Heart right ventricle (tissue), 16 donors: ENCODE measurements around the gene TMEM121B. TPM values are rescaled to one million over a fixed set of nuclear protein-coding genes. Genes with fewer than 3 reads are reported as not detected.

ENCODE experiments used
- ATAC-seq, 8 donors: fragments of 200-7000 bp; cut with Tn5 transposase; one replicate each; pipeline ENCODE4 v1.9.1; 2020; ENCODE audit warnings: mild to moderate bottlenecking in 8 of 8, moderate library complexity in 8 of 8, moderate number of reproducible peaks in 1 of 8
- DNase-seq, 2 donors: peaks; one replicate each; pipeline ENCODE4 v3.0.0-alpha.2; 2020
- H3K27ac ChIP-seq, 10 donors: fragments of 200-600 bp; sonication (generic) in 2 of 10; one replicate each; pipeline versions ENCODE4 v1.5.0 to v1.8.0; 2020 to 2022; ENCODE audit warnings: mild to moderate bottlenecking in 3 of 10
- H3K27me3 ChIP-seq, 7 donors: fragments of 200-600 bp; one replicate each; pipeline ENCODE4 v1.8.0; 2021 to 2022; ENCODE audit warnings: mild to moderate bottlenecking in 2 of 7
- H3K36me3 ChIP-seq, 9 donors: fragments of 200-600 bp; sonication (generic) in 1 of 9; one replicate each; pipeline versions ENCODE4 v1.5.0 to v1.8.0; 2020 to 2022; ENCODE audit warnings: mild to moderate bottlenecking in 2 of 9
- H3K4me1 ChIP-seq, 9 donors: fragments of 200-600 bp; sonication (generic) in 1 of 9; one replicate each; pipeline versions ENCODE4 v1.5.0 to v1.8.0; 2020 to 2022; ENCODE audit warnings: mild to moderate bottlenecking in 4 of 9
- H3K4me3 ChIP-seq, 10 donors: fragments of 200-600 bp; sonication (generic) in 2 of 10; one replicate each; pipeline versions ENCODE4 v1.5.0 to v1.8.0; 2020 to 2022; ENCODE audit warnings: mild to moderate bottlenecking in 7 of 10, moderate library complexity in 2 of 10
- H3K9me3 ChIP-seq, 11 donors: fragments of 200-600 bp in 10 of 11; sonication (generic) in 2 of 11; one replicate each; pipeline versions ENCODE4 v1.5.0 to v1.8.0; 2013 to 2022; ENCODE audit warnings: mild to moderate bottlenecking in 2 of 11, control low read depth in 1 of 11, moderate library complexity in 1 of 11
- WGBS, 2 donors: extraction: QIAGEN DNeasy Blood & Tissue Kit; methylation state at CpG; one replicate each; pipeline ENCODE4 v1.1.7; 2013; ENCODE audit warnings: inconsistent platforms in 1 of 2; 5-methylcytosine and 5-hydroxymethylcytosine counted together
- intact Hi-C, 10 donors: fragments of 100-400 bp; cut with DNase I; formaldehyde crosslinking; loops; one replicate each; pipeline versions ENCODE4 v1.11.1 to v1.14.2; 2022
- polyA plus RNA-seq, 2 donors: library from polyadenylated mRNA; stranded (reverse); fragments of 200-250 nt; gene quantifications; one replicate each; pipeline ENCODE4 v1.2.3, GENCODE V29; 2013
- total RNA-seq, 10 donors: library from RNA; stranded (reverse); fragmentation: NEBNext Ultra II Directional in 3 of 10; extraction: Animal tissue kit (Norgen Biotek cat#: 25700) in 3 of 10; gene quantifications; one replicate each; pipeline versions ENCODE4 v1.2.1 to v1.2.4, GENCODE V29; 2021 to 2023
- TF ChIP-seq, protein P1 (sequence below), 9 donors: fragments of 200-600 bp; sonication (generic) in 2 of 9; IDR thresholded peaks; one replicate each; pipeline versions ENCODE4 v1.5.0 to v1.8.0; 2021 to 2022; ENCODE audit warnings: antibody characterized with exemption in 9 of 9, mild to moderate bottlenecking in 5 of 9, moderate library complexity in 1 of 9
- donor health status: Arrhythmogenic right ventricular cardiomyopathy.
- donor health status: ischemic (EF 13 %, LVEDD 7.1; RV severe dilation, severe dysfunction).
- donor health status: healthy with polysubstance abuse.
- donor health status: DM: no; HTN: yes; CAD: no.
- donor health status: DM: no; HTN: no; CAD: no.
- donor health status: ischemic (EF 25% LVEDD 6.9; RV normal size, moderate dysfunction).
- donor health status: ischemic (EF 25% LVEDD 5.7; RV mildly dilated, moderate dysfunction).
- donor health status: healthy.
- donor health status: DM: yes; HTN: yes; CAD: no.
- donor health status: Ischemic cardiomyopathy.
- donor health status: ischemic (EF 35%, LVEDD 5.7; RV mildly dilated, moderate dysfunction).
- donor health status: nonischemic (EF 11% LVEDD 7.7; RV severe dilation, severe dysfunction).
- donor health status: DM: yes; HTN: yes; CAD: no.
- donor health status: PGD.
- donor health status: ischemic (EF 29% LVEDD 5.4; RV normal size, mild dysfunction).
- donor health status: nonischemic (EF 23%, LVEDD 6.1; RV moderate dilation, normal function).

The TMEM121B gene
- total and polyA plus RNA-seq, 12 donors = 0.41 to 3.3 (median 1.9) TPM

DNA sequence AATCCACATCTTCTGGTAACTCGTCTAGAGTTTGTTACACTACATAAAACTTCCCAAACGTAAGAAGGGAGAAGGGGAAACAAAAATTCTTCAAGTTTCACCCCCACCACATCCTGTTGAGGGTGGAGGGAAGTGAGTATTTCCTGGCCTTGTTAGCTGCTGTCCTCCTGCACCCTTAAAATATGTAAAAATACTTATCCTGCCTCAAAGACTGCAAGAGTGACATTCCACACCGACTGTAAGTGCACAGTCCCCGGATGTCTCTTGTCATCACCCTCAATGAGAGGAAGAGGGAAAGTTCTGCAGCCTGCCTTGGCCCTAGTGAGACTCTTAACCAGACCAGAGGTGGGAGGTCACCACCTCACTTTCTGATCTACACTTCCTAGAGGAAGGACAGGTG, 3.3 kb downstream of the TMEM121B start:
- Histone ChIP-seq H3K9me3 (no peaks in the 10 kb centered on the region), H3K4me1 (peaks cover 3 to 73% (median 23%) of the 10 kb centered on the region in 9 donors), H3K36me3 (no peaks in the 10 kb centered on the region), H3K27ac (peak overlapping the region in 1 of 10 donors; percentile 81), H3K4me3 (no peak overlapping the region), H3K27me3 (peaks cover 0 to 30% (median 0%) of the 10 kb centered on the region in 7 donors)
- WGBS, 2 donors = 22 to 36% methylated on average over 4 of the region's 4 CpGs
- ATAC-seq = peak in 1 of 8 donors; percentile 18
- intact Hi-C loops = loop anchor here in 2 of 10 donors (5.0 to 10.0 kb wide), 2 partner anchors 47 to 54 kb away; no protein-coding TSS in a partner anchor
- TF ChIP-seq, protein P1, sequence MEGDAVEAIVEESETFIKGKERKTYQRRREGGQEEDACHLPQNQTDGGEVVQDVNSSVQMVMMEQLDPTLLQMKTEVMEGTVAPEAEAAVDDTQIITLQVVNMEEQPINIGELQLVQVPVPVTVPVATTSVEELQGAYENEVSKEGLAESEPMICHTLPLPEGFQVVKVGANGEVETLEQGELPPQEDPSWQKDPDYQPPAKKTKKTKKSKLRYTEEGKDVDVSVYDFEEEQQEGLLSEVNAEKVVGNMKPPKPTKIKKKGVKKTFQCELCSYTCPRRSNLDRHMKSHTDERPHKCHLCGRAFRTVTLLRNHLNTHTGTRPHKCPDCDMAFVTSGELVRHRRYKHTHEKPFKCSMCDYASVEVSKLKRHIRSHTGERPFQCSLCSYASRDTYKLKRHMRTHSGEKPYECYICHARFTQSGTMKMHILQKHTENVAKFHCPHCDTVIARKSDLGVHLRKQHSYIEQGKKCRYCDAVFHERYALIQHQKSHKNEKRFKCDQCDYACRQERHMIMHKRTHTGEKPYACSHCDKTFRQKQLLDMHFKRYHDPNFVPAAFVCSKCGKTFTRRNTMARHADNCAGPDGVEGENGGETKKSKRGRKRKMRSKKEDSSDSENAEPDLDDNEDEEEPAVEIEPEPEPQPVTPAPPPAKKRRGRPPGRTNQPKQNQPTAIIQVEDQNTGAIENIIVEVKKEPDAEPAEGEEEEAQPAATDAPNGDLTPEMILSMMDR (IDR thresholded peaks at IDR 0.05) = no peak
- DNase-seq = no peak

- TF ChIP-seq, protein P1 (IDR thresholded peaks at IDR 0.05) = no peak
- Histone ChIP-seq H3K27ac (peak overlapping the region in 2 of 10 donors; percentile 22 to 81), H3K4me1 (peaks cover 3 to 73% (median 23%) of the 10 kb centered on the region in 9 donors), H3K36me3 (no peaks in the 10 kb centered on the region), H3K9me3 (no peaks in the 10 kb centered on the region), H3K4me3 (no peak overlapping the region), H3K27me3 (peaks cover 0 to 25% (median 0%) of the 10 kb centered on the region in 7 donors)
- DNase-seq (no peak), ATAC-seq (no peak)
- WGBS, 2 donors = 53 to 60% methylated on average over 3 of the region's 3 CpGs
- intact Hi-C loops = loop anchor here in 2 of 10 donors (5.0 to 10.0 kb wide), 2 partner anchors 47 to 55 kb away; no protein-coding TSS in a partner anchor
Observed at GRCh38 chr22:17117400-17117799, 3.8 kb downstream of the TMEM121B start.

DNA sequence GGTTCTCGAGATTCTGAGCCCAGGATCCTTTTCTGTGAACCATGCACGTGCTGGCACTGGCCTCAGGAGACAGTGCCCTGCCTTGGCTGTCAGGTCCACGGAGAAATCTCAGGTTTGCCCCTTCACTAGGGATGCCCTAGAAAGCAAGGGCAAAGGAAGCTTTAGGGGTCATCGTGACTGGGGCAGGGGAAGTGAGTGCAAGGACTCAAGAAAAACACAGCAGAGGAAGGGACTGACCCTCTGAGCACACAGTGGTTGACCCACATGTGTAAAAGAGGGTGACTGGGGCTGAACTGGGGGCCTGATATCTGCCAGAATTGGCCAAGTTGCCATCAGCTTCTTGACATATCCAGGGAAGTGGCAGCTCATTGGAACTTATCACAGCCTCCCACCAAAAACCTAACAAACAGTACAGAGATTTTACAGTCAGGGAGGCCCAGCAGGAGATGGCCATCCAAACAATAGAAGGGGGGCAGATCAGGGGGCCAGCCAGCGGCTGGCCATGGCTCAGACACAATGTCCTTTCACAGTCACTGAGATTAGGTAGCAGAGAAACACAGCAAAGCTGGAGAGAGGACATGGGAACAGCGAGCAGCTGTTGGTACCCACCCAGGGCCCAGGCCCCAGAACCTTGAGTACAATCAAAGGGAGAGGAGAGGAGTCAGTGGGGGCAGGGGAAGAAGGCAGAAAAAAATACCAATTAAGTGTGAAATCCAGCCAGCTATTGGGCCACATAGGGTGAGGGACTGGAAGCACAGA, 4.4 kb downstream of the TMEM121B start:
- Histone ChIP-seq H3K27me3 (peaks cover 0 to 18% (median 0%) of the 10 kb centered on the region in 7 donors), H3K4me3 (no peak overlapping the region), H3K9me3 (no peaks in the 10 kb centered on the region), H3K27ac (peak overlapping the region in 2 of 10 donors; percentile 22 to 81), H3K36me3 (no peaks in the 10 kb centered on the region), H3K4me1 (peaks cover 3 to 72% (median 20%) of the 10 kb centered on the region in 9 donors)
- ATAC-seq (peak in 1 of 8 donors; percentile 25), DNase-seq (no peak)
- intact Hi-C loops = loop anchor here in 2 of 10 donors (5.0 to 10.0 kb wide), 2 partner anchors 48 to 56 kb away; no protein-coding TSS in a partner anchor
- WGBS, 2 donors = 55 to 67% methylated on average over 6 of the region's 6 CpGs
- TF ChIP-seq, protein P1 (IDR thresholded peaks at IDR 0.05) = no peak

GRCh38 chr22:17115945-17116565, 5.1 kb downstream of the TMEM121B start:
- H3K27ac ChIP-seq = peak overlapping the region in 1 of 10 donors; percentile 81
- no peaks in the 10 kb centered on the region for H3K9me3 ChIP-seq
- intact Hi-C loops = loop anchor here in 2 of 10 donors (5.0 to 10.0 kb wide), 2 partner anchors 49 to 56 kb away; no protein-coding TSS in a partner anchor
- ATAC-seq (no peak), DNase-seq (no peak)
- no peak overlapping the region for H3K4me3 ChIP-seq
- TF ChIP-seq, protein P1 (IDR thresholded peaks at IDR 0.05) = no peak
- peaks cover 3 to 69% (median 17%) of the 10 kb centered on the region in 9 donors for H3K4me1 ChIP-seq
- H3K36me3 ChIP-seq = peaks cover 0 to 4% (median 0%) of the 10 kb centered on the region in 9 donors
- peaks cover 0 to 12% (median 0%) of the 10 kb centered on the region in 7 donors for H3K27me3 ChIP-seq
- 72 to 81% methylated on average over 5 of the region's 5 CpGs for WGBS, 2 donors
